Neuronal stem cell (in vitro differentiated cells): ENCODE data around the gene NR0B1. TPM values are rescaled to one million over a fixed set of nuclear protein-coding genes. Genes with fewer than 3 reads are reported as not detected.

Source experiments
- DNase-seq: peaks from one replicate; pipeline ENCODE4 v3.0.0-alpha.2; 2013; ENCODE audit warnings: low spot score
- H2AFZ ChIP-seq: one replicate; pipeline ENCODE4 v1.6.1; 2013; ENCODE audit warnings: mild to moderate bottlenecking, low read length, inconsistent platforms
- H2AK5ac ChIP-seq: 2 replicates; pipeline ENCODE4 v1.6.1; 2013; ENCODE audit warnings: low read depth, mild to moderate bottlenecking, inconsistent platforms, low read length, moderate library complexity, mixed read lengths
- H2BK120ac ChIP-seq: 2 replicates; pipeline ENCODE4 v1.6.1; 2013; ENCODE audit warnings: low read depth, mild to moderate bottlenecking, inconsistent platforms, low read length, moderate library complexity, mixed read lengths
- H2BK12ac ChIP-seq: one replicate; pipeline ENCODE4 v1.6.1; 2013; ENCODE audit warnings: low read length, inconsistent platforms
- H2BK15ac ChIP-seq: 2 replicates; pipeline ENCODE4 v1.6.1; 2013; ENCODE audit warnings: mild to moderate bottlenecking, low read length, inconsistent platforms, mixed read lengths
- H2BK5ac ChIP-seq: one replicate; pipeline ENCODE4 v1.6.1; 2013; ENCODE audit warnings: inconsistent platforms, mild to moderate bottlenecking, low read length, moderate library complexity
- H3K14ac ChIP-seq: one replicate; pipeline ENCODE4 v1.6.1; 2013; ENCODE audit warnings: low read length, inconsistent platforms
- H3K18ac ChIP-seq: 2 replicates; pipeline ENCODE4 v1.6.1; 2013; ENCODE audit warnings: low read length, inconsistent platforms
- H3K23ac ChIP-seq: 2 replicates; pipeline ENCODE4 v1.6.1; 2013; ENCODE audit warnings: low read depth, mild to moderate bottlenecking, mixed read lengths, low read length, inconsistent platforms; ENCODE audit not compliant: poor library complexity
- H3K27ac ChIP-seq: replicated peaks from 3 replicates; pipeline ENCODE4 v1.5.1; 2013; ENCODE audit warnings: low read length, inconsistent platforms
- H3K27me3 ChIP-seq, 3 experiments: 2 replicates each; pipeline ENCODE4 v1.6.1; 2013; ENCODE audit warnings: low read length in 3 of 3, mild to moderate bottlenecking in 2 of 3, inconsistent platforms in 1 of 3, low read depth in 1 of 3, mixed read lengths in 1 of 3, moderate library complexity in 1 of 3; ENCODE audit not compliant: control insufficient read depth in 3 of 3, insufficient read depth in 3 of 3
- H3K36me3 ChIP-seq, 2 donors: replicated peaks in 1 of 2; 2 replicates each; pipeline ENCODE4 v1.6.1; 2013; ENCODE audit warnings: low read length in 2 of 2; ENCODE audit not compliant: control insufficient read depth in 2 of 2, insufficient read depth in 2 of 2
- H3K4ac ChIP-seq: 2 replicates; pipeline ENCODE4 v1.6.1; 2013; ENCODE audit warnings: inconsistent platforms, mild to moderate bottlenecking, low read length, moderate library complexity
- H3K4me1 ChIP-seq, 2 donors: 1 replicate in 1 of 2; 2 replicates in 1 of 2; pipeline ENCODE4 v1.6.1; 2013; ENCODE audit warnings: low read length in 2 of 2, low read depth in 1 of 2; ENCODE audit not compliant: control insufficient read depth in 2 of 2, insufficient read depth in 1 of 2
- H3K4me2 ChIP-seq: one replicate; pipeline ENCODE4 v1.6.1; 2013; ENCODE audit warnings: mild to moderate bottlenecking, low read length, inconsistent platforms; ENCODE audit not compliant: insufficient read depth, poor library complexity, severe bottlenecking
- H3K4me3 ChIP-seq, 2 donors: 2 replicates each; pipeline ENCODE4 v1.5.1; 2013; ENCODE audit warnings: low read length in 2 of 2, mild to moderate bottlenecking in 2 of 2, inconsistent platforms in 1 of 2, moderate library complexity in 1 of 2
- H3K79me1 ChIP-seq: one replicate; pipeline ENCODE4 v1.6.1; 2013; ENCODE audit warnings: low read depth, mild to moderate bottlenecking, inconsistent platforms, low read length, moderate library complexity
- H3K9ac ChIP-seq: one replicate; pipeline ENCODE4 v1.6.1; 2013; ENCODE audit warnings: mild to moderate bottlenecking, low read depth, low read length, inconsistent platforms; ENCODE audit not compliant: poor library complexity
- H3K9me3 ChIP-seq, 2 donors: replicated peaks in 1 of 2; 2 replicates each; pipeline versions ENCODE3 to v1.6.1; 2013; ENCODE audit warnings: low read length in 2 of 2, mild to moderate bottlenecking in 2 of 2, inconsistent platforms in 1 of 2, low read depth in 1 of 2, mixed read lengths in 1 of 2, moderate library complexity in 1 of 2; ENCODE audit not compliant: control insufficient read depth in 2 of 2, insufficient read depth in 1 of 2
- H4K8ac ChIP-seq: one replicate; pipeline ENCODE4 v1.6.1; 2013; ENCODE audit warnings: low read depth, mild to moderate bottlenecking, inconsistent platforms, low read length, moderate library complexity
- H4K91ac ChIP-seq: one replicate; pipeline ENCODE4 v1.6.1; 2013; ENCODE audit warnings: low read length, low read depth, mild to moderate bottlenecking, inconsistent platforms; ENCODE audit not compliant: poor library complexity
- whole genome bisulfite sequencing, 2 donors: extraction: QIAGEN DNeasy Blood & Tissue Kit; methylation state at CpG; one replicate each; pipeline ENCODE4 v1.1.7; 2013; ENCODE audit warnings: missing lambda C conversion rate in 2 of 2, mixed read lengths in 1 of 2; ENCODE audit not compliant: insufficient read length in 2 of 2, insufficient replicate concordance in 1 of 2; ENCODE audit errors: extremely low coverage in 2 of 2; 5-methylcytosine and 5-hydroxymethylcytosine counted together
- polyA plus RNA-seq, 2 experiments: library from polyadenylated mRNA; stranded (reverse); fragments of 200-250 nt; gene quantifications; one replicate each; pipeline ENCODE4 v1.2.3, GENCODE V29; 2013

The NR0B1 gene, protein sequence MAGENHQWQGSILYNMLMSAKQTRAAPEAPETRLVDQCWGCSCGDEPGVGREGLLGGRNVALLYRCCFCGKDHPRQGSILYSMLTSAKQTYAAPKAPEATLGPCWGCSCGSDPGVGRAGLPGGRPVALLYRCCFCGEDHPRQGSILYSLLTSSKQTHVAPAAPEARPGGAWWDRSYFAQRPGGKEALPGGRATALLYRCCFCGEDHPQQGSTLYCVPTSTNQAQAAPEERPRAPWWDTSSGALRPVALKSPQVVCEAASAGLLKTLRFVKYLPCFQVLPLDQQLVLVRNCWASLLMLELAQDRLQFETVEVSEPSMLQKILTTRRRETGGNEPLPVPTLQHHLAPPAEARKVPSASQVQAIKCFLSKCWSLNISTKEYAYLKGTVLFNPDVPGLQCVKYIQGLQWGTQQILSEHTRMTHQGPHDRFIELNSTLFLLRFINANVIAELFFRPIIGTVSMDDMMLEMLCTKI
- 0.08 TPM for polyA plus RNA-seq (2013, experiment 1 of 2)
- 0.06 TPM for polyA plus RNA-seq (2013, experiment 2 of 2)

DNA sequence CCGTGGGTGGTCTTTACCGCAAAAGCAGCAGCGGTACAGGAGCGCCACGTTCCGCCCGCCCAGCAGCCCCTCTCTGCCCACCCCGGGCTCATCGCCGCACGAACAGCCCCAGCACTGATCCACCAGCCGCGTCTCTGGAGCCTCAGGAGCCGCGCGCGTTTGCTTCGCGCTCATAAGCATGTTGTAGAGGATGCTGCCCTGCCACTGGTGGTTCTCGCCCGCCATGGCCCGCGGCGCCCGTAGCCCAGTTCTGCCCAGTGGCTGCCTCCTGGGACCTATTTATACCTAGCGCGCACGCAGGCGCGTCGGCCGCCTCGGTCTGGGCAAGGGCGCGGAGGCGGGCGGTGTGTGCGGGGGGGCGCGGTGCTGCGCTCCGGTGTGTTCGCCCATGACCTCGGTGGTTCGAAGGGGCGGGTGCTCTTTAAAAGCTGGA, at the start of gene NR0B1:
NR0B1 (minus strand) TSS at position 252 of the 433 bp plus-strand sequence; CDS start at position 225, 27 bp downstream.
- Histone ChIP-seq H3K23ac (no peak within 1 kb of the TSS), H3K4ac (no peak within 1 kb of the TSS), H3K27ac (no peak within 1 kb of the TSS), H4K91ac (no peak within 1 kb of the TSS), H4K8ac (no peak within 1 kb of the TSS), H3K9ac (peak within 1 kb of the TSS; percentile 70), H3K4me3 (peak within 1 kb of the TSS in 1 of 2 donors; percentile 81), H3K9me3 (no peaks in the 10 kb centered on the region), H3K4me2 (peak within 1 kb of the TSS; percentile 69), H2AFZ (peak within 1 kb of the TSS; percentile 59), H2BK5ac (no peak within 1 kb of the TSS), H2AK5ac (no peak within 1 kb of the TSS), H3K14ac (no peak within 1 kb of the TSS), H3K4me1 (no peaks in the 10 kb centered on the region), H3K79me1 (no peaks in the 10 kb centered on the region), H2BK15ac (no peak within 1 kb of the TSS), H2BK12ac (no peak within 1 kb of the TSS), H3K27me3 (peaks cover 0 to 55% (median 24%) of the 10 kb centered on the region in 3 experiments), H3K36me3 (no peaks in the 10 kb centered on the region), H2BK120ac (no peak within 1 kb of the TSS), H3K18ac (peak within 1 kb of the TSS; percentile 57)
- peak; percentile 2 for DNase-seq
- no CpG with 5 or more reads among the region's 46 CpGs for WGBS, 2 donors

DNA sequence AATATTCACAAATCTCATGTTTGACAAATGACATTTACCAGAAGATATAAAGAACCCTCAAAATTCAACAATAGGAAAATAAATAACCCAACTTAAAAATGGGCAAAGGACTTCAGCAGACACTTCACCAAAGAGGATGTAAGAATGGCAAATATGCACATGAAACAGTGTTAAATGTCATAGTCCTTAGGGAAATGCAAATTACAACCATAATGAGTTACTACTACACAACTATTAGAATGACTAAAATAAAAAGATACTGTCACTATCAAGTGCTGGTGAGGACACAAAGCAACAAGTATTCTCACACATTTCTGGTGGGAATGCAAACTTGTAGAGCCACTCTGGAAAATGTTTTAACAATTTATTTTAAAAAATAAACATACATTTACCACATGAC, 40.8 kb upstream of the NR0B1 start:
- Histone ChIP-seq H3K4me1 (no peaks in the 10 kb centered on the region), H2BK12ac (no peak overlapping the region)
- DNase-seq, result no peak

DNA sequence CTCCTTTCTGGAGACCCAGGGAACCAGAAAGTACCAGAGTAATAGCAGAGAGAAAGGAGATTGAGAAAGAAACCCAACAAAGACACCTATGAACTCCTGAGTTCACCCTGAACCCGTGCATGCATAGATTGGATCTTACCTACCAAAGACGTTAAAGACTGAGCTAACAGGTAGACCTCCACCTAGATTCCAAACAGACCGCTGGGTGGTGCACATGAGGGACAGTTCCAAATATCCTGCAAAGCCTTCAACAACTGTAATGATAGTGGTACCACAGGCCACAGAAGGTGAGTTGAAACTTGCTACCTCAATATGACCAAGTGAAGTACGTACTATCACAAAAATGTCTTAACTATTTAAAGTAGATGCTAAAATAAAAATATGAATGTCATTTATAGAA, 34.0 kb upstream of the NR0B1 start:
- H2BK15ac ChIP-seq, result no peak overlapping the region
- H2BK5ac ChIP-seq, result no peak overlapping the region
- no peaks in the 10 kb centered on the region for H3K36me3 ChIP-seq
- DNase-seq, result no peak
- WGBS, 2 donors, result no CpG with 5 or more reads among the region's 4 CpGs
- H3K4me3 ChIP-seq, result no peak overlapping the region
- no peaks in the 10 kb centered on the region for H3K4me1 ChIP-seq
- no peak overlapping the region for H3K4ac ChIP-seq
- no peak overlapping the region for H3K18ac ChIP-seq
- H3K23ac ChIP-seq, result no peak overlapping the region
- no peaks in the 10 kb centered on the region for H3K27me3 ChIP-seq
- H3K9ac ChIP-seq, result no peak overlapping the region
- no peak overlapping the region for H3K14ac ChIP-seq
- no peak overlapping the region for H4K8ac ChIP-seq
- no peak overlapping the region for H4K91ac ChIP-seq
- H2AK5ac ChIP-seq, result no peak overlapping the region
- H3K27ac ChIP-seq, result no peak overlapping the region
- no peak overlapping the region for H3K4me2 ChIP-seq
- H2BK120ac ChIP-seq, result no peak overlapping the region
- H3K79me1 ChIP-seq, result no peaks in the 10 kb centered on the region
- no peaks in the 10 kb centered on the region for H3K9me3 ChIP-seq
- H2BK12ac ChIP-seq, result no peak overlapping the region
- H2AFZ ChIP-seq, result no peak overlapping the region

More for the DNA sequence above, 40.8 kb upstream of the NR0B1 start:
- Histone ChIP-seq H3K4ac (no peak overlapping the region), H2BK5ac (no peak overlapping the region), H3K27ac (no peak overlapping the region), H3K4me3 (no peak overlapping the region), H4K91ac (no peak overlapping the region), H3K4me2 (no peak overlapping the region), H4K8ac (no peak overlapping the region), H3K18ac (no peak overlapping the region), H3K23ac (no peak overlapping the region), H3K9me3 (no peaks in the 10 kb centered on the region), H3K27me3 (no peaks in the 10 kb centered on the region), H2BK15ac (no peak overlapping the region), H2AFZ (no peak overlapping the region), H2BK120ac (no peak overlapping the region), H3K79me1 (no peaks in the 10 kb centered on the region), H3K14ac (no peak overlapping the region), H3K9ac (no peak overlapping the region), H2AK5ac (no peak overlapping the region), H3K36me3 (no peaks in the 10 kb centered on the region)

DNA sequence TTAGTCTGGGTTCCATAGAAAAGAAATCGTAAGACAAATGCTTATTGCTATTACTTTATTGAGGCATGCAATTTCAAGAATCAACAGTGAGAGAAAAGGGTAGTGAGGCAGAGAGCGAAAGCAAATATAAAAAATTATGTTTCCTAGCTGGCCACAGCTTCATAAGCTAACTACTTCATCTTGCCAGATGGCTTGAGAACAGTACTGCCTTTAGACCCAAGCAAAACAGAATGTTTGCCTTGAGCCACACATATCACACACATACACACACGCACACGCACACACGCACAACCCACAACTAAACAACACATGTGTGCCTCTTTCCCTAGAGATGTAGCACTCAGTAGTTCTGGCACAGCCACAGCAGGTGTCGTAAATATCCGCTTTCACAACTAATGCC, 31.6 kb upstream of the NR0B1 start:
- Histone ChIP-seq H2AFZ (no peak overlapping the region), H3K4me3 (no peak overlapping the region), H4K8ac (no peak overlapping the region), H3K4me1 (no peaks in the 10 kb centered on the region), H3K18ac (no peak overlapping the region), H3K27ac (no peak overlapping the region), H3K9ac (no peak overlapping the region), H3K36me3 (no peaks in the 10 kb centered on the region), H2BK15ac (no peak overlapping the region), H2BK12ac (no peak overlapping the region), H3K9me3 (no peaks in the 10 kb centered on the region), H3K27me3 (no peaks in the 10 kb centered on the region), H3K79me1 (no peaks in the 10 kb centered on the region), H3K4me2 (no peak overlapping the region), H2AK5ac (no peak overlapping the region), H3K14ac (no peak overlapping the region), H4K91ac (no peak overlapping the region), H3K23ac (no peak overlapping the region), H3K4ac (no peak overlapping the region), H2BK5ac (no peak overlapping the region), H2BK120ac (no peak overlapping the region)
- WGBS, 2 donors, result no CpG with 5 or more reads among the region's 7 CpGs
- no peak for DNase-seq
